ENCODE results near the gene ODF2. TPM values are rescaled to one million over a fixed set of nuclear protein-coding genes. Genes with fewer than 3 reads are reported as not detected.
"Not testable (repeated sequence)": the region's sequence is repeated elsewhere in the genome, so short reads cannot be mapped to it uniquely, and the experiment has no call there.

The ODF2 gene
- polyA plus RNA-seq, 4 donors = 4.0 to 21.8 (median 11.9) TPM

GRCh38 chr9:128429513-128430086 is 26.2 kb upstream of the ODF2 start:
- Histone ChIP-seq H3K4me3 (ENCODE audit: low read depth in 1 of 3, low read length in 3 of 3) (no peak overlapping the region), H3K27me3 (ENCODE audit: control insufficient read depth in 3 of 3, insufficient read depth in 3 of 3, low read length in 3 of 3) (no peaks in the 10 kb centered on the region), H3K9me3 (ENCODE audit: control insufficient read depth in 2 of 2, insufficient read depth in 1 of 2, low read depth in 1 of 2, low read length in 1 of 2) (no peaks in the 10 kb centered on the region), H3K4me1 (ENCODE audit: control insufficient read depth in 3 of 3, insufficient read depth in 2 of 3, low read depth in 1 of 3, low read length in 2 of 3) (no peaks in the 10 kb centered on the region), H3K36me3 (ENCODE audit: control insufficient read depth in 3 of 3, insufficient read depth in 2 of 3, low read depth in 1 of 3, low read length in 3 of 3) (peaks cover 0 to 4% (median 0%) of the 10 kb centered on the region in 3 donors), H3K27ac (ENCODE audit: low read depth in 1 of 3, low read length in 2 of 3) (no peak overlapping the region)
- DNase-seq (no peak), FAIRE-seq (no peak)
- WGBS, 3 donors = 81 to 85% (median 82%) methylated on average over 13 of the region's 13 CpGs

GRCh38 chr9:128431207-128431606 is 24.6 kb upstream of the ODF2 start:
- Histone ChIP-seq H3K4me1 (ENCODE audit: control insufficient read depth in 3 of 3, insufficient read depth in 2 of 3, low read depth in 1 of 3, low read length in 2 of 3) (no peaks in the 10 kb centered on the region), H3K4me3 (ENCODE audit: low read depth in 1 of 3, low read length in 3 of 3) (no peak overlapping the region), H3K36me3 (ENCODE audit: control insufficient read depth in 3 of 3, insufficient read depth in 2 of 3, low read depth in 1 of 3, low read length in 3 of 3) (peaks cover 0 to 9% (median 0%) of the 10 kb centered on the region in 3 donors), H3K9me3 (ENCODE audit: control insufficient read depth in 2 of 2, insufficient read depth in 1 of 2, low read depth in 1 of 2, low read length in 1 of 2) (no peaks in the 10 kb centered on the region), H3K27ac (ENCODE audit: low read depth in 1 of 3, low read length in 2 of 3) (no peak overlapping the region), H3K27me3 (ENCODE audit: control insufficient read depth in 3 of 3, insufficient read depth in 3 of 3, low read length in 3 of 3) (no peaks in the 10 kb centered on the region)
- FAIRE-seq (no peak), DNase-seq (no peak)
- 85 to 92% (median 89%) methylated on average over 8 of the region's 8 CpGs for WGBS, 3 donors

- DNase-seq (no peak), FAIRE-seq (no peak)
- 91 to 95% (median 92%) methylated on average over 13 to 17 of the region's 17 CpGs for WGBS, 3 donors
- no peak overlapping the region for H3K4me3 ChIP-seq (ENCODE audit: low read depth in 1 of 3, low read length in 3 of 3)
- H3K27ac ChIP-seq (ENCODE audit: low read depth in 1 of 3, low read length in 2 of 3) = no peak overlapping the region
- no peaks in the 10 kb centered on the region for H3K9me3 ChIP-seq (ENCODE audit: control insufficient read depth in 2 of 2, insufficient read depth in 1 of 2, low read depth in 1 of 2, low read length in 1 of 2)
- peaks cover 0 to 12% (median 0%) of the 10 kb centered on the region in 3 donors for H3K36me3 ChIP-seq (ENCODE audit: control insufficient read depth in 3 of 3, insufficient read depth in 2 of 3, low read depth in 1 of 3, low read length in 3 of 3)
- no peaks in the 10 kb centered on the region for H3K4me1 ChIP-seq (ENCODE audit: control insufficient read depth in 3 of 3, insufficient read depth in 2 of 3, low read depth in 1 of 3, low read length in 2 of 3)
- no peaks in the 10 kb centered on the region for H3K27me3 ChIP-seq (ENCODE audit: control insufficient read depth in 3 of 3, insufficient read depth in 3 of 3, low read length in 3 of 3)
Observed at GRCh38 chr9:128434340-128434739, 21.5 kb upstream of the ODF2 start.

GRCh38 chr9:128435611-128436010 is 20.2 kb upstream of the ODF2 start:
- Histone ChIP-seq H3K27me3 (ENCODE audit: control insufficient read depth in 3 of 3, insufficient read depth in 3 of 3, low read length in 3 of 3) (no peaks in the 10 kb centered on the region), H3K27ac (ENCODE audit: low read depth in 1 of 3, low read length in 2 of 3) (no peak overlapping the region), H3K9me3 (ENCODE audit: control insufficient read depth in 2 of 2, insufficient read depth in 1 of 2, low read depth in 1 of 2, low read length in 1 of 2) (no peaks in the 10 kb centered on the region), H3K4me1 (ENCODE audit: control insufficient read depth in 3 of 3, insufficient read depth in 2 of 3, low read depth in 1 of 3, low read length in 2 of 3) (no peaks in the 10 kb centered on the region), H3K4me3 (ENCODE audit: low read depth in 1 of 3, low read length in 3 of 3) (no peak overlapping the region), H3K36me3 (ENCODE audit: control insufficient read depth in 3 of 3, insufficient read depth in 2 of 3, low read depth in 1 of 3, low read length in 3 of 3) (peaks cover 0 to 12% (median 0%) of the 10 kb centered on the region in 3 donors)
- 91 to 93% (median 92%) methylated on average over 17 to 18 of the region's 18 CpGs for WGBS, 3 donors
- FAIRE-seq = no peak
- DNase-seq = no peak

- DNase-seq (peak; percentile 80 to 85), FAIRE-seq (no peak)
- Histone ChIP-seq H3K4me3 (ENCODE audit: low read depth in 1 of 3, low read length in 3 of 3) (no peak overlapping the region), H3K27ac (ENCODE audit: low read depth in 1 of 3, low read length in 2 of 3) (no peak overlapping the region), H3K9me3 (ENCODE audit: control insufficient read depth in 2 of 2, insufficient read depth in 1 of 2, low read depth in 1 of 2, low read length in 1 of 2) (no peaks in the 10 kb centered on the region), H3K27me3 (ENCODE audit: control insufficient read depth in 3 of 3, insufficient read depth in 3 of 3, low read length in 3 of 3) (no peaks in the 10 kb centered on the region), H3K4me1 (ENCODE audit: control insufficient read depth in 3 of 3, insufficient read depth in 2 of 3, low read depth in 1 of 3, low read length in 2 of 3) (no peaks in the 10 kb centered on the region), H3K36me3 (ENCODE audit: control insufficient read depth in 3 of 3, insufficient read depth in 2 of 3, low read depth in 1 of 3, low read length in 3 of 3) (peaks cover 0 to 10% (median 0%) of the 10 kb centered on the region in 3 donors)
- 24 to 33% (median 28%) methylated on average over 11 to 12 of the region's 12 CpGs for WGBS, 3 donors
Observed at GRCh38 chr9:128438343-128439109, 17.3 kb upstream of the ODF2 start.

- H3K9me3 ChIP-seq (ENCODE audit: control insufficient read depth in 2 of 2, insufficient read depth in 1 of 2, low read depth in 1 of 2, low read length in 1 of 2) = no peaks in the 10 kb centered on the region
- FAIRE-seq (no peak), DNase-seq (no peak)
- no peaks in the 10 kb centered on the region for H3K27me3 ChIP-seq (ENCODE audit: control insufficient read depth in 3 of 3, insufficient read depth in 3 of 3, low read length in 3 of 3)
- H3K4me1 ChIP-seq (ENCODE audit: control insufficient read depth in 3 of 3, insufficient read depth in 2 of 3, low read depth in 1 of 3, low read length in 2 of 3) = no peaks in the 10 kb centered on the region
- H3K4me3 ChIP-seq (ENCODE audit: low read depth in 1 of 3, low read length in 3 of 3) = no peak overlapping the region
- 85 to 90% (median 86%) methylated on average over 7 of the region's 7 CpGs for WGBS, 3 donors
- H3K36me3 ChIP-seq (ENCODE audit: control insufficient read depth in 3 of 3, insufficient read depth in 2 of 3, low read depth in 1 of 3, low read length in 3 of 3) = peaks cover 0 to 10% (median 0%) of the 10 kb centered on the region in 3 donors
- no peak overlapping the region for H3K27ac ChIP-seq (ENCODE audit: low read depth in 1 of 3, low read length in 2 of 3)
Observed at GRCh38 chr9:128439273-128439672, 16.5 kb upstream of the ODF2 start.

- Histone ChIP-seq H3K4me1 (ENCODE audit: control insufficient read depth in 3 of 3, insufficient read depth in 2 of 3, low read depth in 1 of 3, low read length in 2 of 3) (no peaks in the 10 kb centered on the region), H3K36me3 (ENCODE audit: control insufficient read depth in 3 of 3, insufficient read depth in 2 of 3, low read depth in 1 of 3, low read length in 3 of 3) (no peaks in the 10 kb centered on the region), H3K27ac (ENCODE audit: low read depth in 1 of 3, low read length in 2 of 3) (no peak overlapping the region), H3K9me3 (ENCODE audit: control insufficient read depth in 2 of 2, insufficient read depth in 1 of 2, low read depth in 1 of 2, low read length in 1 of 2) (no peaks in the 10 kb centered on the region), H3K4me3 (ENCODE audit: low read depth in 1 of 3, low read length in 3 of 3) (no peak overlapping the region), H3K27me3 (ENCODE audit: control insufficient read depth in 3 of 3, insufficient read depth in 3 of 3, low read length in 3 of 3) (no peaks in the 10 kb centered on the region)
- DNase-seq (no peak), FAIRE-seq (no peak)
- 45 to 48% (median 46%) methylated on average over 6 of the region's 6 CpGs for WGBS, 3 donors
Observed at GRCh38 chr9:128442150-128442549, 13.7 kb upstream of the ODF2 start.

GRCh38 chr9:128446505-128446904 is 9.3 kb upstream of the ODF2 start:
- not testable (repeated sequence) for H3K4me1 ChIP-seq (ENCODE audit: control insufficient read depth in 3 of 3, insufficient read depth in 2 of 3, low read depth in 1 of 3, low read length in 2 of 3); DNase-seq; FAIRE-seq; H3K27ac ChIP-seq (ENCODE audit: low read depth in 1 of 3, low read length in 2 of 3); H3K36me3 ChIP-seq (ENCODE audit: control insufficient read depth in 3 of 3, insufficient read depth in 2 of 3, low read depth in 1 of 3, low read length in 3 of 3); H3K27me3 ChIP-seq (ENCODE audit: control insufficient read depth in 3 of 3, insufficient read depth in 3 of 3, low read length in 3 of 3); H3K9me3 ChIP-seq (ENCODE audit: control insufficient read depth in 2 of 2, insufficient read depth in 1 of 2, low read depth in 1 of 2, low read length in 1 of 2); H3K4me3 ChIP-seq (ENCODE audit: low read depth in 1 of 3, low read length in 3 of 3)
- 91 to 93% (median 92%) methylated on average over 5 of the region's 5 CpGs for WGBS, 3 donors

Measured in small intestine (tissue), 7 donors.